ENCODE data around the gene CFHR5. TPM values are rescaled to one million over a fixed set of nuclear protein-coding genes. Genes with fewer than 3 reads are reported as not detected.
"Not testable (repeated sequence)": the region's sequence is repeated elsewhere in the genome, so short reads cannot be mapped to it uniquely, and the experiment has no call there.

The CFHR5 gene
- not detected for total RNA-seq
- long read RNA-seq = 0 reads

DNA sequence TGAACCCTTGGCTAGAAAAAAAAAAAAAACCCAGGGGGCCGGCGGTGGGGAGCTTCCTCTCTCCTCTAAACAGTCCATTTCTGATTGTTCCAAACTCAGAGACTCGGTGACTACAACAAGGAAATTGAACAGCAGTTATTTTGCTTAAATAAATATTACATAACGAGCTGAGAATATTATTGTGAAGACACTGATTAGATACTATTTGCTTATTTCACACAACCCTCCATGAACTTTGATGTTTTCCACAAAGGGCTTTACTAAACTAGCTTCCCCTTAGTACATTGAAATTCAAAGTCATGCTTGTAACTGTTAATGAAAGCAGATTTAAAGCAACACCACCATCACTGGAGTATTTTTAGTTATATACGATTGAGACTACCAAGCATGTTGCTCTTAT, at the start of gene CFHR5:
TSS of gene CFHR5 (plus strand) at position 279 of the 400 bp plus-strand sequence. CDS start at position 388, 109 bp downstream.
- DNase-seq (no peak), ATAC-seq (no peak)
- intact Hi-C loops (cut with DNase I) = no loop called here

DNA sequence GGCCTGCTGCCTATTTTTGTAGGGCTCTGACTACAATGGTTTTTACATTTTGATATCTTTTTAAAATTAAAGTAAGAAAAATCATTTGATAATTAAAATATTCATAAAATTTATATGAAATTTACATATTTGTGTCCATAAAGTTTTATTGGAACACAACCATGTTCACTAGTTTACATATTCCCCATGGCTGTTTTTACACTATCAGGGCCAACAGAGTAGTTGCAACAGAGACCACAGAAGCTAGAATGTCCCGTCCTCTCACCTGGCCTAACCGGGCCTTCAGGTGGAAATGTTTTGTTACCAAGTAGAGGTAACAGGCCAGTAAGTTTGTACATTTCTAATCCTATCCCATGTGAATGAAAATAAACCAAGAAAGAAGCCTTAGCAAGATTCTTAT, 44.5 kb upstream of the CFHR5 start:
- intact Hi-C loops (cut with DNase I); DNase-seq; ATAC-seq: not testable (repeated sequence)

DNA sequence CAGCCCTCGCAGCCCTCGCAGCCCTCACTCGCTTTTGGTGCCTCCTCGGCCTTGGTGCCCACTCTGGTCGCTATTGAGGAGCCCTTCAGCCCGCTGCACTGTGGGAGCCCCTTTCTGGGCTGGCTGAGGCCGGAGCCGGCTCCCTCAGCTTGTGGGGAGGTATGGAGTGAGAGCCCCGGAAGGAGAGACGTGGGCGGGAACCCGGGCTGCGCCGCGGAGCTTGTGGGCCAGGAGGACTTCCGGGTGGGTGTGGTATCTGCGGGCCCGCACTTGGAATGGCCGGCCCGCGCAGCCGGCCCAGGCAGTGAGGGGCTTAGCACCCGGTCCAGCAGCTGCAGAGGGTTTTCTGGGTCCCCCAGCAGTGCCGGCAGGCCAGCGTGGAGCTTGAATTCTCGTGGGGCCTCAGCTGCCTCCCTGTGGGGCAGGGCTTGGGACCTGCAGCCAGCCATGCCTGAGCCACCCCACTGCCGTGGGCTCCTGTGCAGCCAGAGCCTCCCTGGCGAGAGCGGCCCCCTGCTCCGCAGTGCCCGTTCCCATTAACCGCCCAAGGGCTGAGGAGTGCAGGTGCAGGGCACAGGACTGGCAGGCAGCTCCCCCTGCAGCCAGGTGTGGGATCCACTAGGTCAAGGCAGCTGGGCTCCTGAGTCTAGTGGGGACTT, 43.7 kb upstream of the CFHR5 start:
- intact Hi-C loops (cut with DNase I) = no loop called here
- no peak for ATAC-seq

DNA sequence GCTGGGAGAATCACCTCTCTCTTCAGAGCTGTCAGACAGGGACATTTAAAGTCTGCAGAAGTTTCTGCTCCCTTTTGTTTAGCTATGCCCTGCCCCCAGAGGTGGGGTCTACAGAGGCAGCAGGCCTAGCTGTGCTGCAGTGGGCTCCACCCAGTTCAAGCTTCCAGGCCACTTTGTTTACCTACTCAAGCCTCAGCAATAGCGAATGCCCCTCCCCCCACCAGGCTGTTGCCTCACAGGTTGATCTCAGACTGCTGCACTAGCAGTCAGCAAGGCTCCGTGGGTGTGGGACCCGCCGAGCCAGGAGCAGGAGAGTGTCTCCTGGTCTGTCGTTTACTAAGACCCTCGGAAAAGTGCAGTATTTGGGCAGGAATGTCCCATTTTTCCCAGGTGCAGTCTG, 35.9 kb upstream of the CFHR5 start:
- ATAC-seq; intact Hi-C loops (cut with DNase I); DNase-seq: not testable (repeated sequence)

More for the DNA sequence above, 43.7 kb upstream of the CFHR5 start:
- DNase-seq = no peak

DNA sequence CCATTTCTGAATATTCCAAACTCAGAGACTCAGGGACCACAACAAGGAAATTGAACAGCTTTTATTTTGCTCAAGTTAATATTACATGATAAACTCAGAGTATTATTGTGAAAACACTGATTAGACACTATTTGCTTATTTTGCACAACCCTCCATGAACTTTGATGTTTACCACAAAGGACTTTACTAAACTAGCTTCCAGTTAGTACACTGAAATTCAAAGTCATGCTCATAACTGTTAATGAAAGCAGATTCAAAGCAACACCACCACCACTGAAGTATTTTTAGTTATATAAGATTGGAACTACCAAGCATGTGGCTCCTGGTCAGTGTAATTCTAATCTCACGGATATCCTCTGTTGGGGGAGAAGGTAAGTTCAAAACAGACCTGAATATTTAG, 33.8 kb upstream of the CFHR5 start, which contains the start of gene CFHR2:
TSS of gene CFHR2 (plus strand) at position 171 of the 400 bp plus-strand sequence. CDS start at position 314, 143 bp downstream.
- ATAC-seq; intact Hi-C loops (cut with DNase I); DNase-seq: not testable (repeated sequence)

DNA sequence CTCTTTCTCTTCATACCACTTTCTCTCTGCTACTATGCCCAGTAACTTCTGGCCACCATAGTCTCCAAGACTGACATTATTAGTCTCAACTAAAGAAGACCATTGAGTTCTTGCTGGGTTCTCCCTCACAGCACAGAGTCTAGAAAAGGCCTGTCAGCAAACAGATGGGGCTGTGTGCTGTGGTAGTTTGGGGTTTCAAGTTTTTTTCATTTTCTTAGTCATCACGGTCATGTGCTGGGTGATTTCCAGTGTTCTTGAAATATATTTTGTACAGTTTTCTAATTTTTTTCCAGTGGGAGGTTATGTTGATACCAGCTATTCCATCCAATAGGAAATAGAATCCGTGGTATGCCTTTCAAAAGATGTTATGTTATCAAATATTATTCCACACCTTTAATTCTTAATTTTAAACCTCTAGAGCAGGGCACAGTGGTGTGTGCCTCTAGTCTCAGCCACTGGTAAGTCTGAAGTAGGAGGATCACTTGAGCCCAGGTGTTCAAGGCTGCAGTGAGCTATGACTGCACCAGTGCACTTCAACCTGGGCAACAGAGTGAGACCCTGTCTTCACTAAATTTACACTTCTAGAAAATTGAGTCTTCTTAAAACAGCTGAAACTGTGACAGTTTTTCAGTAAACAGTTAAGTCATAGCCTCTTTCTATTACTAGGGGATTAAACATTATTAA, 25.5 kb upstream of the CFHR5 start:
- intact Hi-C loops (cut with DNase I) = no loop called here
- DNase-seq (no peak), ATAC-seq (no peak)

DNA sequence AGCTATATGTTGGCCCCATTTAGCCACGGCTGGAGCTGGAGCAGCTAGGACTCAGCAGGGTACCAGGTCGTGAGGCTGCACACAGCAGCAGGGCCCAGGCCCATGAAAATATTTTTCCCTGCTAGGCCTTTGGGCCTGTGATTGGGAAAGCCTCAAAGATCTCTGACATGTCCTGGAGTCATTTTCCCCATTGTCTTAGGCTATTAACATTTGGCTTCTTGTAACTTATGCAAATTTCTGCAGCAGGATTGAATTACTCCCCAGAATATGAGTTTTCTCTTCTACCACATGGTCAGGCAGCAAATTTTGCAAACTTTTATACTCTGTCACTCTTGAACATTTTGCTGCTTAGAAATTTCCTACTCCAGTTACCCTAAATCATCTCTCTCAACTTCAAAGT, 22.6 kb upstream of the CFHR5 start:
- ATAC-seq (no peak), DNase-seq (no peak)
- intact Hi-C loops (cut with DNase I) = no loop called here

DNA sequence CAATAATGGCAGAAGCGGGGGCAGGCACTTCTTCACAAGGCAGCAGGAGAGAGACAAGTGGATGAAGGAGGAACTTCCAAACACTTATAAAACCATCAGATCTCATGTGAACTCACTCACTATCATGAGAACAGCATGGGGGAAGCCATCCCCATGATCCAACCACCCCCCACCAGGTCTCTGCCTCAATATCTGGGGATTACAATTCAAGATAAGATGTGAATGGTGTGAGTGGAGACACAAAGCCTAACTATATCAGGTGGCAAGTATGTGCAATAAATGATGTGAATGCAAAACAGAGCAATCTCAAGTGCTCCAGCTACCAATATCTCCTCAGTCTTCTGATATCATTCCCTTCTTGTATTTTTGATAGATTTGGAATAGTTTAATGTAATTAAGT, 21.4 kb upstream of the CFHR5 start:
- ATAC-seq = no peak
- no peak for DNase-seq
- intact Hi-C loops (cut with DNase I) = no loop called here

DNA sequence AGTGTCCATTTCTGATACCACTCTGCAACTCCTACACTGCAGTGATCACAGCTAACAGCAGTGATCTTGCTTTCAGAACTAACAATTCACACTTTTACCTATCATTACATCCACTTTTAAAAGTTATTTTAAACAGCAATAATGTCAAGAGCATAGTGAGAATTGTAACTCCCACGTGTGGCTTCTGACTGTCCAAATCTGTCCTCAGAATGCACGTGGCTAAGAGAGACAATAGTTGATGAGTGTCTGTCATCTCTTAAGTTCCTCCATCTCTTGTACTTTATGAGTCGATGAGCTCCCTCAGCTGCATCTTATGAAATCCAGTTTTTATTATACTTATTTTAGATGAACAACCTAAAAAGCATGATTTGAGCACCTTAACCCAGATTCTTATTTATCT, 16.5 kb upstream of the CFHR5 start:
- no peak for DNase-seq
- intact Hi-C loops (cut with DNase I) = no loop called here
- ATAC-seq = no peak

DNA sequence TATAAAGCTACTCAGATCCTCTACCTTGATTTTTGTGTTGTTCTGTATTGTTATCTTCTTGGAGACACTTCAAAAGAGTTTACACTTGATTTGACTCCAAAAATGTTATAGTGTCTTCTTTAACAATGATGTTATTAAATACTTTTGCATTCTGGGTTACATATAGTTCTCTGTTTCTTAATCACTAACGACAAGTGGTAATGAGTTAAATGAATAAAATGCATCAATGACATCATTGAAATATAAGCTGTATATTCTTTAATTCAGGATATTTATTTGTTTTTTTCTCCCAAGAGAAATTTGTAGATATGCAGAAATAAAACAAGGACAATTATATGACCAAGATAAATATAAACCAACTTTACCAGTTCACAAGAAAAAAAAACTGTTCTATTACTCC, 7.2 kb upstream of the CFHR5 start:
- ATAC-seq (no peak), DNase-seq (no peak)
- intact Hi-C loops (cut with DNase I) = no loop called here

DNA sequence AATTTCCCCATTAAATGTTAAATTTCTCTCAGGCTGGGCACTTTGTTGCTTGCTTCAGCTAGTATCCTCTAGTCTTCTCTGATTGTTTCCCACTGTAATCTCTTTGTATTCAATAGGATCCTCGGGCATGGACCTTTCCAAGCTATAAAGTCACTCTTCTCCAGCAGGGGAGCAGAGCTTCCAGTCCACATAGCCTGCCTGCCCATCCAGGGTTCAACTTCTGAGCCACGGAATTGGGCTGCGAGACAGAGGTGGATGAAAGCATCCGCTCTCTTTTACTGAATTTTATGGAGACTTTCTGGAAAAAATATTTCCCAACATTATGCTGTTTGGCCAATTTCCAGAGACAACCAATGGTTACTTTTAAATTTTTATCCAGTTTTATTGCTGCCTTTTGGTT, 1.1 kb upstream of the CFHR5 start:
- intact Hi-C loops (cut with DNase I) = no loop called here
- no peak for ATAC-seq

DNA sequence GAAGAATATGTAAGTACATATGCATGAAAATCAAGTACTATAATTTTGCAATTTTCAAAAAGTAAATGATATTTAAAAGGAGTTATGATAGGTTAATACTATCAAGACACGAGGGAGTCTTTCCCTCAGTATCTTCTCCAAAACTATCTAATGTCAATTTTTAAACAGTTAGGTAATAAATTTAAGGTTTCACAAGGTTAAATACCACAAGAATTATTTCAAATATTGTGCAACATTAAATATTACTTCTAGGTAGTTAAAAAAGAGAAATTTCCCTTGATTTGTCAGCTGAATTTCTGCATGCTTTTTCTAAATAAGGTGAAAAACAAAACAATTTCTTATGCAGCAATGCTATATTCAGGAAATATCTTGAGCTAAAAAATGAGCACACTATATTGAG, 3.5 kb downstream of the CFHR5 start:
- DNase-seq (no peak), ATAC-seq (no peak)
- intact Hi-C loops (cut with DNase I) = no loop called here

More for the DNA sequence above, 1.1 kb upstream of the CFHR5 start:
- no peak for DNase-seq

DNA sequence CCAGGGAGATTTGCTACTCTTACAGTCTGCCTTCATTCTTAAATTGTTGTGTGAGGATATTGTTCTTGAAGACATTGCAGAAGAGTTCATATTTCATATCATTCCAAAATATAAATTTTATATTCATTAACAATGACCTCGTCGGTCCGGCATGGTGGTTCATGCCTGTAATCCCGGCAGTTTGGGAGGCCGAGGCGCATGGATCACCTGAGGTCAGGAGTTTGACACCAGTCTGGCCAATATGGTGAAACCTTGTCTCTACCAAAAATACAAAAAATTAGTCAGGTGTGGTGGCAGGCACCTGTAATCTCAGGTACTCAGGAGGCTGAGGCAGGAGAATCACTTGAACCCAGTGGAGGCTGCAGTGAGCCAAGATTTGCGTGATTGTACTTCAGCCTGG, 4.9 kb downstream of the CFHR5 start:
- intact Hi-C loops (cut with DNase I); ATAC-seq; DNase-seq: not testable (repeated sequence)

DNA sequence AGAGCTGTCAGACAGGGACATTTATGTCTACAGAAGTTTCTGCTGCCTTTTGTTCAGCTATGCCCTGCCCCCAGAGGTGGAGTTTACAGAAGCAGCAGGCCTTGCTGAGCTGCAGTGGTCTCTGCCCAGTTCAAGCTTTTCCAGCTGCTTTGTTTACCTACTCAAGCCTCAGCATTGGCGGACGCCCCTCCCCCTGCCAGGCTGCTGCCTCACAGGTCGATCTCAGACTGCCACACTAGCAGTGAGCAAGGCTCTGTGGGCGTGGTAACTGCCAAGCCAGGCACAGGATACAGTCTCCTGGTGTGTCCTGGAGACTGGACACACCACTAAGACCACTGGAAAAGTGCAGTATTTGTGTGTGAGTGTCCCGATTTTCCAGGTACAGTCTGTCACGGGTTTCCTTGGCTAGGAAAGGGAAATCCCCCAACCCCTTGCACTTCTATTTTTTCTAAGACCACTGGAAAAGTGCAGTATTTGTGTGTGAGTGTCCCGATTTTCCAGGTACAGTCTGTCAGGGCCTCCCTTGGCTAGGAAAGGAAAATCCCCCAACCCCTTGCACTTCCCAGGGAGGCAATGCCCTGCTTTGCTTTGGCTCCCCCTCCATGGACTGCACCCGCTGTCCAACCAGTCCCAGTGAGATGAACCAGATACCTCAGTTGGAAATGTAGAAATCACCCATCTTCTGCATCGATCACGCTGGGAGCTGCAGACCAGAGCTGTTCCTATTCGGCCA, 14.7 kb downstream of the CFHR5 start:
- intact Hi-C loops (cut with DNase I); DNase-seq; ATAC-seq: not testable (repeated sequence)

DNA sequence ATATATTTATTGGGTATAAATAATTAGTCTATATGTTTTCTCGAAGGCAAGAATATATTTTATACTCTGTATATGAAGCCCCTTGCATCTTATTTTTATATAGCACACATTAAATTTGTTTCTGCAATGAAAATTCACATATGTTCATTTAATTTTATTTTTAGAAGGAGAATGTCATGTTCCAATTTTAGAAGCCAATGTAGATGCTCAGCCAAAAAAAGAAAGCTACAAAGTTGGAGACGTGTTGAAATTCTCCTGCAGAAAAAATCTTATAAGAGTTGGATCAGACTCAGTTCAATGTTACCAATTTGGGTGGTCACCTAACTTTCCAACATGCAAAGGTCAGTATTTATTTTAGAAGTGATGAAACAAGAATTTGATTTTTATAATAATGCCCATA, 16.6 kb downstream of the CFHR5 start:
- intact Hi-C loops (cut with DNase I) = no loop called here
- ATAC-seq = no peak
- DNase-seq = no peak

DNA sequence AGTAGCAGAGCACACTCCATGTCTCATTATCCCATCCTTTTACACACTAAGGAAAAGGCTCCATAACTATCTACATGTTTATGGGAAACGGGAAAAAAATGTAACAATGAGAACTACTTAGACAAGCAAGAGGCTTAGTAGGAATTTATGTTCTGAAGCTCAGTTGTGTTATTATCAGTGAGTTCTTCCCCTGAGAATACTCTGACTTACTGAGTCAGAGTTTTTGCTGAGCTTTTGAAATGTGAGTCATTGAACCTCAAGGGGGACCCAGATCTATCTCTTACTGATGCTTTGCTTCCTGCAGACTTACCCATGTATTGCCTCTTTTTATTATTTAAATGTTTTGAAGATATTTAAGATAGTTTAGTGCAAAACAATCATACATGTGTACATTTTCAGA, 20.1 kb downstream of the CFHR5 start:
- ATAC-seq = peak in 1 of 2 donors; percentile 79
- DNase-seq = no peak
- intact Hi-C loops (cut with DNase I) = no loop called here

DNA sequence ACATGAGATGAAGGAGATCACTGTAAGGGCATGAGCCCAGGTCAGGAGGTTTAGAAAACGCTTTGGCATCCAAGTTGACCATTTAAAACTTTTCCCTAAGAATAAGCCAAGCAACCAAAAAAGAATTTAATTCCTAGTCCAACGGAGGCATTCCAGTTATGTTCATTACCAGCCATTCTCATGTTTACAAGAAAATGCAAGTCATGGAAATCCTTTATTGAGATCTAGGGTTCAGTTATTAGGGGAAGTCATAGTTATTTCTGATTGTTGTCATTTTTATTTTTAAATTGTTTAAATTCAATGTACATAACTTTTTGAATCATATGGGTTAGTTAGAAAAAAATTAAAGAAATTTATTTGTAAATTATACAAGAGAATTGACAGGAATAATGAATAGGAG, 24.5 kb downstream of the CFHR5 start:
- DNase-seq = no peak
- no peak for ATAC-seq
- intact Hi-C loops (cut with DNase I) = no loop called here

DNA sequence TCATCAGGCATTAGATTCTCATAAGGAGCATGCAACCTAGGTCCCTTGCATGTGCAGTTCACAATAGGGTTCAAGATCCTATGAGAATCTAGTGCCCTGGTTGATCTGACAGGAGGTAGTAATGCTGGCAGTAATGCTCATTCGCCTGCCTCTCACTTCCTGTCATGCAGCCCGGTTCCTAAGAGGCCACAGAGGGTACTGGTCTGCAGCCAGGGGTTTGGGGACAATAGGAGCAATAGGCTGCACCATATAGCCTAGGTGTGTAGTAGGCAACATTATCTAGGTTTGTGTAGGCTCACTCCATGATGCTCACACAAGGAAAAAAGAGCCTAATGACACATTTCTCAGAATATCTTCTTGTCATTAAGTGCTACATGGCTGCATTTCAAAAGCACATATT, 25.8 kb downstream of the CFHR5 start:
- intact Hi-C loops (cut with DNase I) = no loop called here
- no peak for DNase-seq
- ATAC-seq = no peak

DNA sequence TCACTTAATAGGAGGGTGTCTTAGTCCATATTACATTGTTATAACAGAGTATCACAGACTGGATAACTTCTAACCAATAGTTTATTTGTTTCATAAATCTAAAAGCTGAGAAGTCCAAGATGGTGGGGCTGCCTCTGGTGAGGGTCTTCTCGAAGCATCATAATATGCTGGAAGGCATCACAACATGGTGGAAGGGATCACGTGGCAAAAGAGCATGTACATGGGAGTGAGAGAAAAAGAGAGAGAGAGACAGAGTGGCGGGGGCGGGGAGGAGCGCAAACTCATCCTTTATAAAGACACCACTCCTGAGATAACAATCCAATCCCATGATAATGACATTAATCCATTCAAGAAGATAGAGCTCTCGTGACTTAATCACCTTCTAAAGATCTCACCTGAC, 31.5 kb downstream of the CFHR5 start:
- ATAC-seq (no peak), DNase-seq (no peak)
- intact Hi-C loops (cut with DNase I) = no loop called here

DNA sequence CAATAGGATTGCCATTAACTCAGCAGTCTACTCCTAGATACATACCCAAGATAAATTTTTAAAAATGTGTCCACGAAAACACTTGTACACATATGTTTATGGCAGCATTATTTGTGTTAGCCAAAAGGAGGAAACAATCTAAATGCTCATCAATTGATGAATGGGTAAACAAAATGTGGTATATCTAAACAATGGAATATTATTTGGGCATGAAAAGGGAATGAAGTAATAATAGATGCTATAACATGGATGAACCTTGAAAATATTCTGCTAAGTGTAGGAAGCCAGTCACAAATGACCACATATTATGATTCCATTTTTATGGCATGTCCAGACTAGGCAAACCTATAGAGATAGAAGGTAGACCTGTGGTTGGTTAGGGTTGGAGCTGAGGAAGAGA, 34.3 kb downstream of the CFHR5 start:
- ATAC-seq (no peak), DNase-seq (no peak)
- intact Hi-C loops (cut with DNase I) = no loop called here
